Measurements from ENCODE around the gene GPR37. TPM values are rescaled to one million over a fixed set of nuclear protein-coding genes. Genes with fewer than 3 reads are reported as not detected.

GPR37 gene
- total and polyA plus RNA-seq, 2 donors (not counting 3 experiments of a cell fraction or from before 2014, with no cell fraction given): 0.92 to 2.1 TPM

DNA sequence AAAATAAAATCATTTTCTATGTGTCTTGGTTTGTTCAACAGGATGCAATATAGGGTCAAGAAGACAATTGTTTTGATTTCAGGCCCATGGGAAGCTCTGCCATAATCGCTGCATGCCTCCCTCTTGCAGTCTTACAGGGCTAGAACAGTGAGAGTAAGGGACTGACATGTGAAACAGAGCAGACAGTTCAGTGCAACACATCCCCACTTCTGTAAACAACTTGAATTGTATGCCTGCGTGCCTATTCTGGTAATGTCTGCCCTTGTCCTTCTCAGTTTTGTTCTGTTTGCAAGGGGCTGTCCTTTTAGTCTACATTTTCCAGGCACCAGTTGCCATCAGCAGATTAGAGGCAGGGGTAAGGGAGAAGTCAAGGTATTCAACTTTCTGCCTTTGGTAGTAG is 34.8 kb upstream of the GPR37 start:
- intact Hi-C loops (cut with micrococcal nuclease): no loop called here
- no peaks in the 10 kb centered on the region for H3K79me2 ChIP-seq (ENCODE audit: control insufficient read depth, insufficient read depth, low read length)
- ChIA-PET CTCF (interaction anchor here (1.0 kb wide), 1 partner anchor 10 kb away, joined by 3 read pairs; no protein-coding TSS in a partner anchor), POLR2A (no interaction called here)
- no peak overlapping the region for H3K9ac ChIP-seq (replicated peaks; ENCODE audit: extremely low read depth, insufficient read depth, low read length)
- dilution Hi-C loops (cut with MboI; ENCODE audit: extremely low pct_ligation_motif_present, low sequenced_read_pairs): no loop called here
- H3K4me2 ChIP-seq (ENCODE audit: insufficient read depth, low read length): no peak overlapping the region
- no peaks in the 10 kb centered on the region for H3K9me1 ChIP-seq (replicated peaks; ENCODE audit: control insufficient read depth, extremely low read depth, insufficient read depth, low read length)
- H3K4me1 ChIP-seq (ENCODE audit: control insufficient read depth, extremely low read depth, insufficient read depth, low read length): no peaks in the 10 kb centered on the region
- no peak overlapping the region for H3K4me3 ChIP-seq (replicated peaks in 1 of 3; ENCODE audit: insufficient read depth in 1 of 3, low read depth in 1 of 3, low read length in 3 of 3)
- H3K9me3 ChIP-seq (replicated peaks; ENCODE audit: control insufficient read depth, insufficient read depth, low read length): no peaks in the 10 kb centered on the region
- no peak for FAIRE-seq
- H2AFZ ChIP-seq (ENCODE audit: low read depth, low read length): no peak overlapping the region
- TF ChIP-seq FOS (IDR thresholded peaks at IDR 0.05; ENCODE audit: borderline replicate concordance, insufficient read depth, low read length) (no peak), POLR2AphosphoS5 (IDR thresholded peaks at IDR 0.05; ENCODE audit: insufficient read depth, low read depth, low read length) (no peak)
- no peaks in the 10 kb centered on the region for H4K20me1 ChIP-seq (replicated peaks; ENCODE audit: control insufficient read depth, extremely low read depth, insufficient read depth, low read length)
- no peaks in the 10 kb centered on the region for H3K36me3 ChIP-seq (ENCODE audit: control insufficient read depth in 2 of 2, extremely low read depth in 1 of 2, insufficient read depth in 2 of 2, low read length in 2 of 2)
- no TSS peak for BruUV-seq (replicated peaks)
- no peak overlapping the region for H3K27ac ChIP-seq (ENCODE audit: insufficient read depth, low read depth, low read length)
- peaks cover 0 to 2% of the 10 kb centered on the region in 2 experiments for H3K27me3 ChIP-seq (ENCODE audit: control insufficient read depth in 2 of 2, insufficient read depth in 2 of 2, low read length in 2 of 2)
- no peak for DNase-seq (ENCODE audit: low read depth, low spot score)

DNA sequence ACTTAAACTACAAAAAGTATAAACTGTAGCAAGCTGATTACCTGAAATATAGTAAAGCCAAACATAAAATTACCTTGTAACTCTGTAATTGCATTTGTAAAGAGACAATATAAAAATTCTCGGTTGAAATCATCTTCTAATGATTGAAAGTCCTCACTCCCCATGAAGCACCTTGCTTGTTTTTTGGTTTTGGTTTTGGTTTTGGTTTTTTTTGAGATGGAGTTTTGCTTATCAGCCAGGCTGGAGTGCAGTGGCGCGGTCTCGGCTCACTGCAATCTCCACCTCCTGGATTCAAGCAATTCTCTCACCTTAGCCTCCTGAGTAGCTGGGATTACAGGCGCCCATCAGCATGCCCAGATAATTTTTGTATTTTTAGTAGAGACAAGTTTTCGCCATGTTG is 33.9 kb upstream of the GPR37 start:
- no peak overlapping the region for H3K4me3 ChIP-seq (replicated peaks in 1 of 3; ENCODE audit: insufficient read depth in 1 of 3, low read depth in 1 of 3, low read length in 3 of 3)
- dilution Hi-C loops (cut with MboI; ENCODE audit: extremely low pct_ligation_motif_present, low sequenced_read_pairs) (no loop called here), intact Hi-C loops (cut with micrococcal nuclease) (no loop called here)
- POLR2A ChIA-PET: no interaction called here
- H4K20me1 ChIP-seq (replicated peaks; ENCODE audit: control insufficient read depth, extremely low read depth, insufficient read depth, low read length): no peaks in the 10 kb centered on the region
- no peaks in the 10 kb centered on the region for H3K9me3 ChIP-seq (replicated peaks; ENCODE audit: control insufficient read depth, insufficient read depth, low read length)
- H3K9ac ChIP-seq (replicated peaks; ENCODE audit: extremely low read depth, insufficient read depth, low read length): no peak overlapping the region
- DNase-seq (ENCODE audit: low read depth, low spot score) (no peak), FAIRE-seq (no peak)
- H2AFZ ChIP-seq (ENCODE audit: low read depth, low read length): no peak overlapping the region
- H3K4me1 ChIP-seq (ENCODE audit: control insufficient read depth, extremely low read depth, insufficient read depth, low read length): no peaks in the 10 kb centered on the region
- H3K27me3 ChIP-seq (ENCODE audit: control insufficient read depth in 2 of 2, insufficient read depth in 2 of 2, low read length in 2 of 2): peaks cover 0 to 2% of the 10 kb centered on the region in 2 experiments
- no peak overlapping the region for H3K4me2 ChIP-seq (ENCODE audit: insufficient read depth, low read length)
- no peaks in the 10 kb centered on the region for H3K79me2 ChIP-seq (ENCODE audit: control insufficient read depth, insufficient read depth, low read length)
- BruUV-seq (replicated peaks): no TSS peak
- no peaks in the 10 kb centered on the region for H3K36me3 ChIP-seq (ENCODE audit: control insufficient read depth in 2 of 2, extremely low read depth in 1 of 2, insufficient read depth in 2 of 2, low read length in 2 of 2)
- no peak overlapping the region for H3K27ac ChIP-seq (ENCODE audit: insufficient read depth, low read depth, low read length)
- CTCF ChIA-PET: no interaction called here
- TF ChIP-seq POLR2AphosphoS5 (IDR thresholded peaks at IDR 0.05; ENCODE audit: insufficient read depth, low read depth, low read length): no peak
- TF ChIP-seq, protein P1, sequence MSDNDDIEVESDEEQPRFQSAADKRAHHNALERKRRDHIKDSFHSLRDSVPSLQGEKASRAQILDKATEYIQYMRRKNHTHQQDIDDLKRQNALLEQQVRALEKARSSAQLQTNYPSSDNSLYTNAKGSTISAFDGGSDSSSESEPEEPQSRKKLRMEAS (IDR thresholded peaks at IDR 0.05; ENCODE audit: insufficient read depth, insufficient read length): no peak
- TF ChIP-seq FOS (IDR thresholded peaks at IDR 0.05; ENCODE audit: borderline replicate concordance, insufficient read depth, low read length): no peak
- TF ChIP-seq, protein P2, sequence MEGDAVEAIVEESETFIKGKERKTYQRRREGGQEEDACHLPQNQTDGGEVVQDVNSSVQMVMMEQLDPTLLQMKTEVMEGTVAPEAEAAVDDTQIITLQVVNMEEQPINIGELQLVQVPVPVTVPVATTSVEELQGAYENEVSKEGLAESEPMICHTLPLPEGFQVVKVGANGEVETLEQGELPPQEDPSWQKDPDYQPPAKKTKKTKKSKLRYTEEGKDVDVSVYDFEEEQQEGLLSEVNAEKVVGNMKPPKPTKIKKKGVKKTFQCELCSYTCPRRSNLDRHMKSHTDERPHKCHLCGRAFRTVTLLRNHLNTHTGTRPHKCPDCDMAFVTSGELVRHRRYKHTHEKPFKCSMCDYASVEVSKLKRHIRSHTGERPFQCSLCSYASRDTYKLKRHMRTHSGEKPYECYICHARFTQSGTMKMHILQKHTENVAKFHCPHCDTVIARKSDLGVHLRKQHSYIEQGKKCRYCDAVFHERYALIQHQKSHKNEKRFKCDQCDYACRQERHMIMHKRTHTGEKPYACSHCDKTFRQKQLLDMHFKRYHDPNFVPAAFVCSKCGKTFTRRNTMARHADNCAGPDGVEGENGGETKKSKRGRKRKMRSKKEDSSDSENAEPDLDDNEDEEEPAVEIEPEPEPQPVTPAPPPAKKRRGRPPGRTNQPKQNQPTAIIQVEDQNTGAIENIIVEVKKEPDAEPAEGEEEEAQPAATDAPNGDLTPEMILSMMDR (IDR thresholded peaks at IDR 0.05; ENCODE audit: extremely low read depth in 1 of 2, insufficient read depth in 1 of 2, low read depth in 1 of 2, low read length in 2 of 2): no peak
- no peaks in the 10 kb centered on the region for H3K9me1 ChIP-seq (replicated peaks; ENCODE audit: control insufficient read depth, extremely low read depth, insufficient read depth, low read length)

Data from endothelial cell of umbilical vein (primary cell).